ENCODE results near the gene SUPT4H1.
A peak's percentile ranks its signal among the peaks of the same experiment; 100 is the strongest.
"Not testable (repeated sequence)": the region's sequence is repeated elsewhere in the genome, so short reads cannot be mapped to it uniquely, and the experiment has no call there.

The SUPT4H1 gene

GRCh38 chr17:58351831-58352595 is at the start of gene SUPT4H1:
SUPT4H1 (minus strand) TSS chr17:58352201; CDS start chr17:58352135, 66 bp downstream.
- peak; percentile 97 for DNase-seq

GRCh38 chr17:58401287-58401686 is 49.3 kb upstream of the SUPT4H1 start:
- no peak for DNase-seq

DNA sequence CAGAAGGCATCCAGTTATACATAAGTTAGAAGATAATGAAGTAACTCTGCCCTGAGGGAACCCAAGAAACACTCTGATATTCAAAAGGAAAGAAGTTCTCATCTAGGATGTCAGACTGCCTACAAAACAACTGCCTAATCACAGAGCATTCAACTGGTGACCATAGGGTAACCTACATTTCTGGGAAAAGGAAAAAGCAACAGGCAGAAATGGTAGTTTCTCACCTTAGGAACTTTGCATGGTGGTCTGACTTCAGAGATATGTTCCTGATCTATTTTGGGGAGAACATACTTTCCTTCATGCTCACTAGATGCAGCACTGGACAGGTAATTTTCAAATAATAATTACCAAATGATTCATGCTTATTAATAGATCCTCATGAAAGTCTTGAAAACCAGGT is 48.8 kb upstream of the SUPT4H1 start:
- no peak for DNase-seq

- DNase-seq = no peak
Observed at GRCh38 chr17:58399974-58400373, 48.0 kb upstream of the SUPT4H1 start.

DNA sequence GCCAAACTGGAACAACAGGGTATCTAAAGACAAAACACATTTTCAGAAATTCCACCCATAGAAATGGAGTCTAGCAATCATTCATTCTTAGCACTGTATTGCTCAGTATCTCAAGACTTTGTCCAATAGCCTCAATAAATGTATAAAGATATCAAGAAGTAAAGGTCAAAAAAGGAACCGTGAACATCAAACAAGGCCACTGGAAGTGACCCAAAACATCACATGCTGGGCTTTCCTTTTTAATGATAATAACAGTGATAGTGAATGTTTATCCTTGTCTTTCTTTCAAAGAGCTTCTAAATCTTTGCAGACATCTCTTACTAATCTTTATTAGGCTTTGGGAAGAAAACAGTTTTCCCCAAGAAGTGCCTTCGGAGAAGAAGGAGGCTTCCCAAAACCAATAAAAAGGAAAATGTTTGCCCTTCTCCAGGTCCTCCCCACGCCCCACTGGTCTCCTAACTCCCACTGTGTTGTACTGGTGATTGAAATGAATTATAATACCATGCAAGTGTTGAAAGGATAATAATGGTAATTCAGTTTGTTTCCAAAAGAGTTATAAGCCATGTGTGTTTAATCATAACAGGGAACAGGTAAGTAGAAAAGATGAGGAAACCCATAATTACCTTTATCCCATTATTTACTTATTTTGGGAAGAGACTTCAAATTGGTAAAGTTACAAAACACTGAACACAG is 46.7 kb upstream of the SUPT4H1 start:
- no peak for DNase-seq

GRCh38 chr17:58397421-58397820 is 45.4 kb upstream of the SUPT4H1 start:
- DNase-seq = not testable (repeated sequence)

GRCh38 chr17:58396173-58396572 is 44.2 kb upstream of the SUPT4H1 start:
- no peak for DNase-seq

- no peak for DNase-seq
Observed at GRCh38 chr17:58394534-58395223, 42.7 kb upstream of the SUPT4H1 start.

GRCh38 chr17:58391302-58391984 is 39.4 kb upstream of the SUPT4H1 start:
- DNase-seq = no peak

- no peak for DNase-seq
Observed at GRCh38 chr17:58390884-58391283, 38.9 kb upstream of the SUPT4H1 start.

- no peak for DNase-seq
Observed at GRCh38 chr17:58388302-58389190, 36.5 kb upstream of the SUPT4H1 start.

- DNase-seq = no peak
Observed at GRCh38 chr17:58387834-58388233, 35.8 kb upstream of the SUPT4H1 start.

- DNase-seq = no peak
Observed at GRCh38 chr17:58386708-58387107, 34.7 kb upstream of the SUPT4H1 start.

DNA sequence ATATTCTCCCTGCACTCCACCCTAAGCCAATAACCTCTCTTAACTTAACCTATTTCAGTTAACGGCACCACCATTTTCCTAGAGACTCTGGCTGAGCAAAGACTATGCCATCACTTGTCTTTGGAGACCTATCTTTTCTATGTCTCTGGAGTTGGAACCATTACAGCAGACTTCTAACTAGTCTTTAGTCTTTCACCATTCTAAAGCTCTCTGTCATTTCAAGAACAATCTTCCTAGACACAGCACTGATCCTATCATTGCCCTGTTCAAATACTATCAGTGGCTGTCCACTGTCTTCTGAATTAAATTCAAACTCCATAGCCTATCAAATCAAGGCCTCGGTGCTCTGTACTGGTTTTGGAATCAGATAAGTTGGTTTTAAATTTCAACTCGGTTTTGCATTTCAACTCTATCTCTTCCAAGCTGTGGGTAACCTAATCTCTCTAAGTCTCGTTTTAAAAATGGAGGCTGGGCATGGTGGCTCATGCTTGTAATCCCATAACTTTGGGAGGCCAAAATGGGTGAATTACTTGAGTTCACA is 33.4 kb upstream of the SUPT4H1 start:
- no peak for DNase-seq

- no peak for DNase-seq
Observed at GRCh38 chr17:58384897-58385296, 32.9 kb upstream of the SUPT4H1 start.

GRCh38 chr17:58383892-58384462 is 32.0 kb upstream of the SUPT4H1 start:
- no peak for DNase-seq

DNA sequence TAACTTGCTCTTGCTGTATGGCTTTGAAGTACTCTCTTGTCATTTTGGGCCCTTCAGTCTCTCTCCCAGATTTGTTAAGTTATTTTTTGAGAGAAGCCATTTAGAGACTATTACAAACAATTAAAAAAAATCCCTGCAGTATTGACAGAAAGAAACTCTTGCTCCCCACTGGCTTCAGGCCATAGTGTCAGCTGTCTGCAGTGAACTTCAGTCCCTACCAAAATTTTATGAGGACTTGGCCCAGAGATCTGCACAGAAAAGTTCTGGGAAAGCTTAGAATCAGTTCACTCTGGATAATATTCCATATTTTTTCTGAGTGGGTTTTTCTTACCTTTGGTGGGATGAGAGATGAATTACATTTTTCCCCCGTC is 30.9 kb upstream of the SUPT4H1 start:
- DNase-seq = no peak

- DNase-seq = no peak
Observed at GRCh38 chr17:58382108-58382871, 30.3 kb upstream of the SUPT4H1 start.

DNA sequence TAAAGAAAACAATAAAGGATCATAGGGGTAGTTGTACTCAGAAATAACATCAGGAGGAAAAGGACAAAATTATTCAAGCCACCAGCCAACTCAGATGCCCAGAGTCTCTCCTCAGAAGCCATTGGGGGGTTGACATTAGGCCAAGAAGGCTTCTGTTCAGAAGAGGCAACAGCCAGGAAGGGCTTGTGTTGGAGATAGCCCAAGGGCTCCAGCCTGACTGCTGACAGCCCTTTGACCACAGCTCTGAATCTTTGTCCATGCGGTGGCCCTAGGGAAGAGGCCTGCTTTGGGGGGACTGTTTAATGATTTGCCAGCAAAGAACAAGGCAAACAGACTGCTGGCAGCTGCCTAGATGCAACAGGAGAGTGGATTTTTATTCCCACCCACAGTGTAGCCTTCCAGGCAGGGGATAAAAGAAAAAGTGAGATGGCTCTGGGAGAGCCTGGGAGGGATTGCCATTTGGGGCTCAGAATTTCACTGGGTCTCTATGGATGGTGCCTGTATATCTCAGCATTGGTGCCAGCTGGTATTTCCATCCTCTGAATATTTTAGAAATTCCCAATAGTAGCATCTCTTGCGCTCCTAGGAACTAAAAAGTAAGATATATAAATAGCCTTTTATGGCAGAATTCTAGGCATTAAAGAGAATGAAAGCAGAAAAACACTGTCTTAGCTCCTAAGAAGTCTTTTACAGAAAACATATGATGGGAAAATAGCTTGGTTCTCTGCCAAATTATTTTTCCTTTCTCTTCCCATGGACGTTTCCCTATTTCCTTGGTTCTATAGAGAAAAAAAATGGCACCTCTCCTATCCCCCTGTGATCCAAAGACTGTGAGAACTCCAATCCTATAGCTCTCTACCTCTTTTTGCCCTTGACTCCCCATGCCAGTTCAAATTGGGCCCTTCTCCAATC is 29.4 kb upstream of the SUPT4H1 start:
- DNase-seq = no peak

Data from activated effector memory CD4-positive, alpha-beta T cell treated with anti-CD3 and anti-CD28 coated beads, Interleukin-2, amount 50 U/mL, for 16 hours (primary cell).